DLD1 (cell line): ENCODE data around the gene TSHZ2.
"Not testable (repeated sequence)": the region's sequence is repeated elsewhere in the genome, so short reads cannot be mapped to it uniquely, and the experiment has no call there.

Experiments
- in situ Hi-C: cut with HindIII; loops from 2 replicates; pipeline ENCODE4 v1.10.0; 2017; ENCODE audit warnings: low sequenced_read_pairs

Gene TSHZ2

GRCh38 chr20:53517146-53517545, 545.0 kb downstream of the TSHZ2 start:
- in situ Hi-C loops: no loop called here

- in situ Hi-C loops: not testable (repeated sequence)
Measured at GRCh38 chr20:53521421-53521820, 549.3 kb downstream of the TSHZ2 start.

DNA sequence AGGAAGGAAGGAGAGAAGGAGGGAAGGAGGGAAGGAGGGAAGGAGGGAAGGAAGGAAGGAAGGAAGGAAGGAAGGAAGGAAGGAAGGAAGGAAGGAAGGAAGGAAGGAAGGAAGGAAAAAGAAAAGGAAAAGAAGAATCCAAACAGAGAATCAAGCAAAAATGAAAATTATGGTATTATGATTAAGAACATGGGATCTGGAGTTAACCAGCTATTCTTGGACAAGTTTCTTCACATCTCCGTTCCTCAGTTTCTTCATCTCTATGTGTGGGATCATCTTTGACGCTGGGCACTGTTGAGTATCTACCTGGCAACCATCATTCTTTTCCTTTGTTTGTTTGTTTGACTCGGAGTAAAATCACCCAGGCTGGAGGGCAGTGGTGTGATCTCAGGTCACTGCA, 549.9 kb downstream of the TSHZ2 start:
- in situ Hi-C loops: no loop called here

DNA sequence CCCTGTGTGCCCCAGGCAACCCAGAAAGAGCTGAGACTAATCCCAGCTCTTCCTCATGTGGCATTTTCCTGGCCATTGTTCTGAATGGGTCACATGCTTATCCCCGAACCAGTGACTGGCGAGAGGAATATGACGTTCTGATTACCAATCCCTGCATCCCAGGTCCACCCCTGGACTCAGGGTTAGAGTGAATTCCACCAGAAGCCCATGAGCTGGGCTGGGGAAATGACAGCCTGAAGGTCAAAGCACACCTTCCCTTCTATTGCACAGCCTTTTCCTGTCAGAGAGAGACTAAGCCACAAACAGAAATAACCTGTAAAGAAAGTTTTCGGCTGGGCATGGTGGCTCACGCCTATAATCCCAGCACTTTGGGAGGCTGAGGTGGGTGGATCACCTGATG, 550.5 kb downstream of the TSHZ2 start:
- in situ Hi-C loops: no loop called here

DNA sequence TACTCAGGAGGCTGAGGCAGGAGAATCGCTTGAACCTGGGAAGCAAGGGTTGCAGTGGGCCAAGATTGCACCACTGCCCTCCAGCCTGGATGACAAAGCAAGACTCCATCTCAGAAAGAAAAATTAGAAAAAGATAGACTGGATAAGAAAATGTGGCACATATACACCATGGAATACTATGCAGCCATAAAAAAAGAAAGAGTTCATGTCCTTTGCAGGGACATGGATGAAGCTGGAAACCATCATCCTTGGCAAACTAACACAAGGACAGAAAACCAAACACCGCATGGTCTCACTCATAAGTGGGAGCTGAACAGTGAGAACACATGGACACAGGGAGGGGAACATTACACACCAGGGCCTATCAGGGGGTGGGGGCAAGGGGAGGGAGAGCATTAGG, 551.5 kb downstream of the TSHZ2 start:
- in situ Hi-C loops: not testable (repeated sequence)

DNA sequence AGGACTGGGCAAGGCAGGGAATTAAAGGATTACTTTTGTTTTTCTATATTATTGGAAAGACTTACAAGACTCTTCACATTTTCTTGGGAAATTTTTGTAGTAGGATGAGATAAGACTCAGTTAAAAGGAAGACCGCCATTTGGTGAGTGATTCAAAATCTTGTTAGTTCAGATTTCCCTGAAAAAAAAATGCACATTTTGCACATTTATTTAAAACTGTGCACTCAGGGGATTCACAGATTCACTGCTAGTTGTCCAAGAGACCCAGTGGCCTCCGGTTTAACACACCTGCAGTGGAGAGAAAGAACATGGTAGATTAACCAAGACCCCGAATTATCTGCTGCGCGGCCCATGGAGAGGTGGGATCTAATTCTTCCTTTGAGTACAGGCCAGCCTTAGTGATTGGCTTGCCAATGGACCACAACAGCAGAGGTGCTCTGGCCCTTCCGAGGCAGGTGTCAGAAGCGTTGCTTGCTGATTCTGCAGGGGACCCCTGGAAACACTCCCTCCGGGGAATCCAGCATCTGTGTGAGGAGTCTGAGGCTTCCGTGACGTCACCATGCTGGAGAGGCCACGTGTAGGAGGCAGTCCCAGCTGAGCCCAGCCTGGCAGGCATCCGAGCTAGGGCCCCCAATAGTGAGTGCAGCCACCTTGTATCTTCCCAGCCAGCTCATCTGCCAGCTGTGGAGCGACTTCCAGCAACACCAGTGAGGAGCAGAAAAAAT, 552.6 kb downstream of the TSHZ2 start:
- in situ Hi-C loops: no loop called here

DNA sequence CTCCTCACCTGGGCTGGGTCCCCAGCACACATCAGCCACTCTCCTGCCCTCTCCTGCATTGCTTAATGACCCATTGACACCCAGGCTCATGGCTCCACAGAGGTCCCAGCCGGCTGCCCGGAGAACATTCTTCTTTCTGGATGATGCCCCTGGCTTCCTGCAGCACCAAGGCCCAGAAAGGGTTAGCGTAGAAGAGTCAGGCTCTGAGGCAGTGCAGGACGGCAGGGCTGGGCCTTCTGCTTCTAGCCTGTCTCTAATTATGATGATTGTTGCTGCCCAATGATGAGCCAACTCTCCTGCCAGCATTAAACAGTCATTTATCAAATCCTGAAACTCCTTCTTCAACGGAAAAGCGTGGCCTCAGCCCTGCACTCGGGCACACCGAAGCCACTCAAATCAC, 555.0 kb downstream of the TSHZ2 start:
- in situ Hi-C loops: no loop called here

DNA sequence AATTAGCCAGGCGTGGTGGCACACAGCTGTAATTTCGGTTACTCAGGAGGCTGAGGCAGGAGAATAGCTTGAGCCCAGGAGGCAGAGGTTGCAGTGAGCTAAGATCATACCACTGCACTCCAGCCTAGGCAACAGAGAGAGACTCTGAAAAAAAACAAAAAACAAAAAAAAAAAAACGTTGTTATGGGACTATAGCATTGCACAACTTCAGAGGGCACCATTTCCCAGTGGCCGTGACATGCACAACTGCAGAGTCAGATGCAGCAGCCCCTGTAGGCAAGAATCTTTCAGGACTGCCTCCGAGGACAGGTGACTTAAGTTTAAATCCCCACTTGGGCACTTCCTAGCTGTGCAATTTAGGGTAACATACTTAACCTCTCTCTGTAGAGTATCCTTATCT, 557.5 kb downstream of the TSHZ2 start:
- in situ Hi-C loops: no loop called here

GRCh38 chr20:53530440-53530839, 558.3 kb downstream of the TSHZ2 start:
- in situ Hi-C loops: no loop called here

DNA sequence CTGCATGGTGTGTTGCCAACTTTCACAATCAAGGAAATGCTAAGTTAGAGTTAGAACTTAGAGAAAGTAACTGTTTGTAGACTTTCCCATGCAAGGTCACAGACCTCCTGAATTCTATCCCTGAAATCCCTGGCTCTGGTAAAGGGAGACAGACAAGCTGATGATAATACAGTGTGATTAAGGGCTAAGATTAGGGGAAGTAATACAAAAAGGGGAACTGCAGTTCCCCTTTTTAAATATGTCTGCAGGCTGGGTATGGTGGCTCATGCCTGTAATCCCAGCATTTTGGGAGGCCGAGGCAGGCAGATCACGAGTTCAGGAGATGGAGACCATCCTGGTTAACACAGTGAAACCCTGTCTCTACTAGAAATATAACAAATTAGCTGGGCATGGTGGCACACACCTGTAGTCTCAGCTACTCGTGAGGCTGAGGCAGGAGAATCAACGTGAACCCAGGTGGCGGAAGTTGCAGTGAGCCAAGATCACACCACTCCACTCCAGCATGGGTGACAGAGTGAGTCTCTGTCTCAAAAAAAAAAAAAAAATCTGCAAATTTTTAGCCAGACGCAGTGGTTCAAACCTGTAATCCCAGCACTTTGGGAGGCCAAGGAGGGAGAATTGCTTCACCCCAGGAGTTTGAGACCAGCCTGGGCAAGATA, 560.6 kb downstream of the TSHZ2 start:
- in situ Hi-C loops: not testable (repeated sequence)

GRCh38 chr20:53533500-53533899, 561.3 kb downstream of the TSHZ2 start:
- in situ Hi-C loops: no loop called here

DNA sequence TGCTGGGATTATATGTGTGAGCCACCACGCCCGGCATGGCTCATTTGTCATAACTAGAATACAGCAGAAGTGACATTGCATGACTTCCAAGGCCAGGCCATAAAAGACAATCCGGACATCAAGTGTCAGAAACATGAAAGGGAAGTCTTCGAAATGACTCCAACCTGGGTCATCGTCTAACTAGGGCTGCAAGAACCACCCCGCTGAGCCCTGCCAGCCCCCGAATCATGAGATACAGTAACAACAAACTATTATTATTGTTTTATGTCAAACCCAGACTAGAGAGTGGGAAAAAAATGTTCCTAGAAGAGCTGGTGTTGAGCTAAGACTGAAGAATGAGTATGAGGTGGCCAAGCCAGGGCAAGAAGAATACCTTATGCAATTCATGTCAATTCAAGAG, 561.9 kb downstream of the TSHZ2 start:
- in situ Hi-C loops: no loop called here

GRCh38 chr20:53535878-53536277, 563.7 kb downstream of the TSHZ2 start:
- in situ Hi-C loops: no loop called here

DNA sequence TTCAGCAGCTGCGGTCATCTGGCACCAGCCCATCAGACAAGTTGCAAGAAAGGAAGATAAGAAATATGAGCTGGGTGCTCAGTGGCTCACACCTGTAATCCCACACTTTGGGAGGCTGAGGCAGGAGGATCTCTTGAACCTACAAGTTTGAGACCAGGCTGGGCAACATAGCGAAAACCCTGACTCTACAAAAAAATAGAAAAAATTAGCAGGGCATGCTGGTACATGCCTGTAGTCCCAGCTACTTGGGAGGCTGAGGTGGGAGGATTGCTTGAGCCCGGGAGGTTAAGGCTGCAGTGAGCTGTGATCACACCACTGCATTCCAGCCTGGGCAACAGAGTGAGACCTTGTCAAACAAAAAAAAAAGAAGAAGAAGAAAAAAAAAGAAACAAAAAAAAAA, 564.2 kb downstream of the TSHZ2 start:
- in situ Hi-C loops: not testable (repeated sequence)

DNA sequence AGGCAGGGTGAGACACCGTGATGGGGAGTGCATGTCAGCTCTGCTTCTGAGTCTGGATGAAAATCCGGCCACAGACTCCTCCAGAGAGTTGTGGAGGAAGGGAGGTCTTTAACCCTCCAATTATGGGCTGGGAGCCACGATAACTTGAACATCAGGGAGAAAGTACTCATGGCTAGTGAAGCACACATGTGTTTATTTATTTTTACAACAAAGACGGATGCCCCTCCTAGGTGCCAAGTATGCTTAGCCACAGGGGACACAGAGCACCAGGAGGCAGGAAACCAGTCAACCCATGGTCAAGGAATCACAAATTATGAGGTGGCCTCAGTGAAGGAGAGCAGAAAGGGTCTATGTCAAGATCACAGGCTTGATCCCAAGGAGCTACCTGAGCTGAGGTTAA, 567.4 kb downstream of the TSHZ2 start:
- in situ Hi-C loops: no loop called here
